Measurements from ENCODE around the gene TTC1.

TTC1 gene

DNA sequence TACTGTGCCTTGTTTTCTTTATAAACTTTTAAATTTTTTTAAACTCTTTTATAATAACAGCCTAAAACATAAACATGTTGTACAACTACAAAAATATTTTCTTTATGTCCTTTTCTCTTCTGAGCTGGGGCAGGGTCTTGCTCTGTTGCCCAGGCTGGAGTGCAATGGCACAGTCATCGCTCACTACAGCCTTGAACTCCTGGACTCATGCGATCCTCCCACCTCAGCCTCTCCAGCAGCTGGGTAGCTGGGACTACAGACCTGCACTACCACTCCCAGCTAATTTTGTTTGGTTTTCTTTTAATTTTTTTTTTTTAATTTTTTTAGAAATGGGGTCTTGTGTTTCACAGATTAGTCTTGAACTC lies 31.5 kb downstream of the TTC1 start:
- Mint-ChIP-seq H3K36me3 (ENCODE audit: low read depth) (peaks cover 63% of the 10 kb centered on the region), H3K4me1 (no peaks in the 10 kb centered on the region), H3K27ac (no peak overlapping the region), H3K9me3 (no peaks in the 10 kb centered on the region), H3K4me3 (no peak overlapping the region), H3K27me3 (ENCODE audit: low read depth, poor library complexity) (no peaks in the 10 kb centered on the region)
- no peak for DNase-seq
- TF ChIP-seq, protein P1, sequence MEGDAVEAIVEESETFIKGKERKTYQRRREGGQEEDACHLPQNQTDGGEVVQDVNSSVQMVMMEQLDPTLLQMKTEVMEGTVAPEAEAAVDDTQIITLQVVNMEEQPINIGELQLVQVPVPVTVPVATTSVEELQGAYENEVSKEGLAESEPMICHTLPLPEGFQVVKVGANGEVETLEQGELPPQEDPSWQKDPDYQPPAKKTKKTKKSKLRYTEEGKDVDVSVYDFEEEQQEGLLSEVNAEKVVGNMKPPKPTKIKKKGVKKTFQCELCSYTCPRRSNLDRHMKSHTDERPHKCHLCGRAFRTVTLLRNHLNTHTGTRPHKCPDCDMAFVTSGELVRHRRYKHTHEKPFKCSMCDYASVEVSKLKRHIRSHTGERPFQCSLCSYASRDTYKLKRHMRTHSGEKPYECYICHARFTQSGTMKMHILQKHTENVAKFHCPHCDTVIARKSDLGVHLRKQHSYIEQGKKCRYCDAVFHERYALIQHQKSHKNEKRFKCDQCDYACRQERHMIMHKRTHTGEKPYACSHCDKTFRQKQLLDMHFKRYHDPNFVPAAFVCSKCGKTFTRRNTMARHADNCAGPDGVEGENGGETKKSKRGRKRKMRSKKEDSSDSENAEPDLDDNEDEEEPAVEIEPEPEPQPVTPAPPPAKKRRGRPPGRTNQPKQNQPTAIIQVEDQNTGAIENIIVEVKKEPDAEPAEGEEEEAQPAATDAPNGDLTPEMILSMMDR (IDR thresholded peaks at IDR 0.05) = no peak

DNA sequence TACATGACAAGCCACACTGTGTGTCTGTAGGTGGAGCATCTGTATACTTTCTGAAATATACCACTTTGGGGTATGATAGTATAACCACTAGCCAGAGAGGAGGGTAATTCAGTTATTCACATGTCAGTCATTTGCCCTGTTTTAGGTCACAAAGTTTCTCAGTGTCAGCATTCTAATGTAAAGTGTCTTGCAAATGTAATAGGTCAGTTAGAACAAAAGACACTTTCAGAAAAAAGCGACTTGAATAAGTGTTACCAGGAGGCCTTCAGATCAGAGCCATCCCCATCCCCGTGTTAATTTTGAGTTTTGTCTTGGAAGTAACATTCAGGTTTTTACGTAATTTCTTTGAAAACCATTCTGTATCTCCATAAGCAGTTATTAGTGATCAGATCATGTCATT lies 33.7 kb downstream of the TTC1 start:
- TF ChIP-seq, protein P1 (IDR thresholded peaks at IDR 0.05) = no peak
- Mint-ChIP-seq H3K9me3 (no peaks in the 10 kb centered on the region), H3K4me1 (no peaks in the 10 kb centered on the region), H3K4me3 (no peak overlapping the region), H3K27ac (no peak overlapping the region), H3K36me3 (ENCODE audit: low read depth) (peaks cover 58% of the 10 kb centered on the region), H3K27me3 (ENCODE audit: low read depth, poor library complexity) (peaks cover 2% of the 10 kb centered on the region)
- no peak for DNase-seq

DNA sequence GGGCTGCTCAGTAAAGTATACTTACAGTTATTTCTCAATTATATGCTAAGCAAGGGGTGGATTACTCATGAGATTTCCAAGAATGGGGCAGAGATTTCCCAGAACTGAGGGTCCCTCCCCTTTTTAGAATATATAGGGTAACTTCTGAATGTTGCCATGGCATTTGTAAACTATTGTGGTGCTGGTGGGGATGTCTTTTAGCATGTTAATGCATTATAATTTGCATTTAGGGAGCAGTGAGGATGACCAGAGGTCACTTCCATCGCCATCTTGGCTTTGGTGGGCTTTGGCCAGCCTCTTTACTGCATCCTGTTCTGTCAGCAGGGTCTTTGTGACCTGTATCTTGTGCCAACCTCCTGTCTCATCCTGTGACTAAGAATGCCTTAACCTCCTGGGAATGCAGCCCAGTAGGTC lies 35.5 kb downstream of the TTC1 start:
- Mint-ChIP-seq H3K9me3 (no peaks in the 10 kb centered on the region), H3K27ac (no peak overlapping the region), H3K27me3 (ENCODE audit: low read depth, poor library complexity) (peaks cover 4% of the 10 kb centered on the region), H3K4me1 (no peaks in the 10 kb centered on the region), H3K36me3 (ENCODE audit: low read depth) (peaks cover 57% of the 10 kb centered on the region), H3K4me3 (no peak overlapping the region)
- DNase-seq = no peak
- TF ChIP-seq, protein P1 (IDR thresholded peaks at IDR 0.05) = no peak

DNA sequence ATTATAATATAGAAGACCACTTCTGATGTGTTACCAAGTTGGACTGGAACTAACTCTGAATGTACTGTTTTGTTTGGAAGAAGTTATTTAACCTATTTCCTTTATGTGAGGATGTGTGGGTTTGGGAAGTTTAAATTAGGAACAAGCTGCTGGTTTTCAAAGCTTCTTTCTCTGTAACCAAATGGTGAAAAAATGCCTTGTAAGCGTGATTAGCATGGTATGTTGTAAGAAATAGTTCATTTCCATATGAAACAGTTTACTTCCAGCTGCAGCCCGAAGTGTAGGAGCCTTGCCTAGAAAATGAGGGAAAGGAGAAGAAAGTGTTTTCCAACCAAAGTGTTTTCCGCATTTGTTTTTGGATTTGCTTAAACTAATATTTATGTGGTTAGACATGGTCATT lies 36.0 kb downstream of the TTC1 start:
- TF ChIP-seq, protein P1 (IDR thresholded peaks at IDR 0.05) = no peak
- H3K36me3 Mint-ChIP-seq (ENCODE audit: low read depth) = peaks cover 61% of the 10 kb centered on the region
- H3K4me3 Mint-ChIP-seq = no peak overlapping the region
- no peak overlapping the region for H3K27ac Mint-ChIP-seq
- no peaks in the 10 kb centered on the region for H3K9me3 Mint-ChIP-seq
- H3K4me1 Mint-ChIP-seq = no peaks in the 10 kb centered on the region
- H3K27me3 Mint-ChIP-seq (ENCODE audit: low read depth, poor library complexity) = peaks cover 4% of the 10 kb centered on the region
- no peak for DNase-seq

DNA sequence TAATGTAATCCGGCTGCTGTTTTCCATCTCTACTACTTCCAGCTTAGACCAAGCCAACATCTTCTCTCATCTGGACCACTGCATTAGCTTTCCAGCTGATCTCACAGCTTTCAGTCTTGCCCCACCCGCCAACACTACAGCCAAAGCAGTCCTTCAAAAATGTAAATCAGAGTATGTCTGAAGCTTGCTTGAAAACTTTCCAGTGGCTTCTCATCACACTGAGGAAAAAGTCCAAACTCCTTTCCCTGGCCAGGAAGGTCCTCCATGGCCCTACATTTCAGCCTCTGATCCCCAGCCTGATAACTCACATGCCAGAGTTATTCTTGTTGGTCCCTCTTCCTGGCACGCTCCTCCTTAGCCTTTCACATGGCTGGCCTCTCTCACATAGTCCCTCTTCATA lies 38.5 kb downstream of the TTC1 start:
- Mint-ChIP-seq H3K27me3 (ENCODE audit: low read depth, poor library complexity) (peaks cover 4% of the 10 kb centered on the region), H3K36me3 (ENCODE audit: low read depth) (peaks cover 73% of the 10 kb centered on the region), H3K27ac (peak overlapping the region; percentile 56), H3K4me3 (no peak overlapping the region), H3K9me3 (no peaks in the 10 kb centered on the region), H3K4me1 (no peaks in the 10 kb centered on the region)
- TF ChIP-seq, protein P1 (IDR thresholded peaks at IDR 0.05) = no peak
- DNase-seq = no peak

DNA sequence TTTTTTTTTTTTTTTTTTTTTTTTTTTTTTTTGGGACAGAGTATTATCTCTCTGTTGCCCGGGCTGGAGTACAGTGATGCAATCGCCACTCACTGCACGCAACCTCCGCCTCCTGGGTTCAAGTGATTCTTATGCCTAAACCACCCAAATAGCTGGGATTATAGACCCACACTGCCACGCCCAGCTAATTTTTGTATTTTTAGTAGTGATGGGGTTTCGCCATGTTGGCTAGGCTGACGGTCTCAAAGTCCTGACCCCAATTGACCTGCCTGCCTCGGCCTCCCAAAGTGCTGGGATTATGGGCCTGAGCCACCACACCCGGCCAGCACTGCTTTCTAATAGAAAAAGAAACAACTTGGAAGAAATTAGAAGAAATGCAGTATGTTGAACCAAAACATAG lies 39.2 kb downstream of the TTC1 start:
- no peak for DNase-seq
- Mint-ChIP-seq H3K9me3 (no peaks in the 10 kb centered on the region), H3K4me3 (no peak overlapping the region), H3K4me1 (no peaks in the 10 kb centered on the region), H3K27me3 (ENCODE audit: low read depth, poor library complexity) (peaks cover 4% of the 10 kb centered on the region), H3K27ac (no peak overlapping the region), H3K36me3 (ENCODE audit: low read depth) (peaks cover 72% of the 10 kb centered on the region)
- TF ChIP-seq, protein P1 (IDR thresholded peaks at IDR 0.05) = no peak

All from nephron progenitor cell (in vitro differentiated cells).